Stimulated activated CD8-positive, alpha-beta memory T cell treated with anti-CD3 and anti-CD28 coated beads, Interleukin-7, amount 100 ng/mL, for 24 hours (primary cell): ENCODE measurements around the gene FBXO42.
"Not testable (repeated sequence)": the region's sequence is repeated elsewhere in the genome, so short reads cannot be mapped to it uniquely, and the experiment has no call there.

Experiments
- DNase-seq: peaks from one replicate; pipeline ENCODE4 v3.0.0-alpha.2; 2020; ENCODE audit warnings: low read depth

The FBXO42 gene

DNA sequence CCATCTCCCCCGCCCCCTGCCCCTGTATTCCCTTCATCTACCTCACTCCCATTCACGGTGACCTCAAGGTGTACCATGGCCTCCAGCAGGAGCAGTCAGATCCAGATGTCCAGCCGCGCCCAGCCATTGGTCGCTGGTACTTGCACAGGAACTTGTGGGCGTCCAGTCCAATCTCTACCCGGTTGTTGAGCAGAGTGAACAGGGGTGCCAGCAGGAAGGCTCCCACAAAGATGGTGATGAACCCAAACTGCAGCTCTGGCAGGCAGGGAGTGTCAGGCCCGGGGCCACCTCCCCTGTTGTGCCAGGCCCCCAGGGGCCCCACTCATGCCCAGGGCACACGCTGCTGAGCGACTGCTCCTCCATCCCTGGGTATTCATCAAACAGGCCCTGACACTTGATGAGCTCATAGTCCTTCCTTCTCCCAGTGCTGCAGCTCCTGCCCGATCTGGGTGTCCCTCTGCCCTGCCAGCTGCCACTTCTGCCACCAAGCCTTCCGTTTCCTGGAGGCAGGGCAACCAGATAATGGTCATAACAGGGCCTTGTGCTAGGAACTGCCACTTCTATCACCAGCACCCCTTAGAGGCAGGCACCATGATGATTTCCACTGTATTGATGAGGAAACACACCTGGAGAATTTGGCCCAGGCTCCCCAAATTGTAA, 134.1 kb downstream of the FBXO42 start:
- no peak for DNase-seq

DNA sequence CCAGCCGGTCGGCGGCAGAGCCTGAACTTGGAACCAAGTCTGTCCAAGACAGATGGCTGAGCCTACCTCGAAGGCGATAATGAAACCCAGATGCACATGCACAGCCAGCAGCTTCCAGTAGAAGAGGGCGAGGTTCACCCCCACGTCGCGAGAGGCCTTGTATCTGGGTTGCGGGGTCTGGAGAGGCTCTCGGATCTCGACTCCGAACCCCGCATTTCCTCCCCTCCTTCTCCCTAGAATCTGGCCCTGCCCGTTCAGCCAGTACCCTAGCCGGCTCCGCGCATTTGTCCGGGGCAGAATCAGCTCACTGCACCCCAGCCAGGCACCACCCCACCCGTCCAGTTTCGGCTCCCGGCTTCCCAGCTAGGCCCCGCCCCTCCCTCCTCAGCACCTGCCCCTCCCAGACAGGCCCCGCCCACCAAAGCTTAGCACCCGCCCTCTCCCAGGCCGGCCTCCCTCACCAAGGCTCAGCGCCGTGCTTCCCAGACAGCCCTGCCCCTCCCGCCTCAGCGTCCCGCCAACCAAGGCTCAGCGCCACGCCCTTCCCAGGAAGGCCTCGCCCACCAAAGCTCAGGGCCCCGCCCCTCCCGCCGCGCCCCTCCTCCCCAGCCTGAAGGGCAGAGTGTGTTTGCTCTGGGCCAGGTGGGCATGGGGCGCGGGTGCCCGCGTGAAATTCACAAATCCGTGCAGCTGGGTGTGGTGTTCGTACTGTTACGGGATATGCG, 135.1 kb downstream of the FBXO42 start:
- peak; percentile 81 for DNase-seq

DNA sequence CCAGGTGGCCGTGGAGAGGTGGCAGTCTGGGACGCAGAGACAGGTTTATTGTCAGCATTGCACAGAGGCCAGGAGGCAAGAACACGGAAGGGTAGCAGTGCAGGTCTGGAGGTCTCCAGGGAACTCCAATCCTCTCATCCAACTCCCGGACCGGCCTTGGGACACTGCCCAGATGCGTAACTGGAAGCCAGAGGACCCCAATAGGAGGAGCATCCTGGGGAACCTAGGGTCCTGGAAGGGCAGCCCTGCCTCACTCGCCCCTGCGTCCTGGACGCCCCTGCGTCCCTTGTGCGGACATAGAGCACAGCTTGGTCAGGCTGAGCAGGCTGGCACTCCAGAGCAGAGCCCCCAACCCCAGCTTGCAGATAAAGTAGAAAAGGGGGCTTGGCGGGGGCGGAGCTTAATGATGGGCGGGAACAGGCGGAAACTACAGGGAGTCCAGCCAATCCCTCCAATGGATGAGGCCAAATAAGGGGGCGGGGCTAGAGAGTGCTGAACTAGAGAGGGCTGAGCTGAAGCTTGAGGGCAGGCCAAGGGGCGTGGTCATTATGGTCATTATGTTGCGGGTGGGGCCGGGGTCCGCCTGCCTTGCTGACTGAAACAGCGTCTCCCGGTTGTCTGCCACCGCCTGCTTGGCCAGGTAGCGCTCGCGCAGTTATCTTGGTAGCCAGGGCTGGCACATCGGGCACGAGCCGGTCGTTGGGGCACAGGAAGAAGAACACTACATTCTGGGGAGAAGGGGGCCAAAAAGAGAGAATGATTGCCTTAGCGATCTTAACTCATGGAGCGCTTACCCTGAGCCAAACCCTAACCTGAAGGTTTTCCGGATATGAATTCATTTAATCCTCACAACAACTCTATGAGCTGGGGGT, 136.2 kb downstream of the FBXO42 start:
- no peak for DNase-seq

DNA sequence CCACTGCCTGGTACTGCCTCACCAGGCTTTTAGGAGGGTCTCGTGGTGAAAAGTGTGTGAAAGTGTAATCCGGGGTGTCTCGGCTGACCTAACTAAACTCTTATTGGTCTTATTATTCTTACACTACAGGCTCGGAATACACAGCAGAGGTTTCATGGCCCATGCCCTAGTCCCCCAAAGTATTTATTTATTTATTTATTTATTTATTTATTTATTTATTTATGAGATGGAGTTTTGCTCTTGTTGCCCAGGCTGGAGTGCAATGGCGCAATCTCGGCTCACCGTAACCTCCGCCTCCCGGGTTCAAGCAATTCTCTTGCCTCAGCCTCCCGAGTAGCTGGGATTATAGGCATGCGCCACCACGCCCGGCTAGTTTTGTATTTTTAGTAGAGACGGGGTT, 137.0 kb downstream of the FBXO42 start:
- not testable (repeated sequence) for DNase-seq

DNA sequence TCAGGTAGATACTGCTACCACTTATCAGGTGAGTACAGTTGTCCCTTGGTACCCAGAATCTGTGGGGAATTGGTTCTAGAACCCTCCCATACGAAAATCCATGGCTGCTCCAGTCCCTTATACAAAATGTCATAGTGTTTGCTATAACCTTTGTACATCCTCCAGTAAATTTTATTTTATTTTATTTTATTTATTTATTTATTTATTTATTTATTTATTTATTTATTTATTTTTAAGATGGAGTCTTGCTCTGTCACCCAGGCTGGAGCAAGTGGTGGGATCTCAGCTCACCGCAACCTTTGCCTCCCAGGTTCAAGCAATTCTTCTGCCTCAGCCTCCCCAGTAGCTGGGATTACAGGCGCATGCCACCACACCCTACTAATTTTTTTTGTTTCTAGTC, 138.7 kb downstream of the FBXO42 start:
- DNase-seq = not testable (repeated sequence)

DNA sequence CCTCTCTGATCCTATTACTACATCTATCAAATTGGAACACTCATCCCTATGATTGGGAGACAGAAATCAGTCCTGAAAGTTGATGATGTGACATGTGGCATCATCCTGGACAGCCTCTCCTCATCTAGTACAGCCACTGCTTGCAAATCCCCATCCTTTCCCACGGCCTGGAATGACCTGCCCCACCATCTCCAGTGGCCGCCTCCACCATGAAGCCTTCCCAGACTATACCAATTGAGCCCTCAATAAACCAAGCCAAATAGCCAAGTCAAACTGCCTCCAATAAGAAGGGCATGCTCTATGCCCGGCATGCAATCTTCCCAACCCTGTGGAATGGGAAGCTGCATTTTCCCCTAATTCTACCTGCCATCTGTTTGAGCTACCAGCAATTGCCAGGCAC, 139.3 kb downstream of the FBXO42 start:
- DNase-seq = no peak

DNA sequence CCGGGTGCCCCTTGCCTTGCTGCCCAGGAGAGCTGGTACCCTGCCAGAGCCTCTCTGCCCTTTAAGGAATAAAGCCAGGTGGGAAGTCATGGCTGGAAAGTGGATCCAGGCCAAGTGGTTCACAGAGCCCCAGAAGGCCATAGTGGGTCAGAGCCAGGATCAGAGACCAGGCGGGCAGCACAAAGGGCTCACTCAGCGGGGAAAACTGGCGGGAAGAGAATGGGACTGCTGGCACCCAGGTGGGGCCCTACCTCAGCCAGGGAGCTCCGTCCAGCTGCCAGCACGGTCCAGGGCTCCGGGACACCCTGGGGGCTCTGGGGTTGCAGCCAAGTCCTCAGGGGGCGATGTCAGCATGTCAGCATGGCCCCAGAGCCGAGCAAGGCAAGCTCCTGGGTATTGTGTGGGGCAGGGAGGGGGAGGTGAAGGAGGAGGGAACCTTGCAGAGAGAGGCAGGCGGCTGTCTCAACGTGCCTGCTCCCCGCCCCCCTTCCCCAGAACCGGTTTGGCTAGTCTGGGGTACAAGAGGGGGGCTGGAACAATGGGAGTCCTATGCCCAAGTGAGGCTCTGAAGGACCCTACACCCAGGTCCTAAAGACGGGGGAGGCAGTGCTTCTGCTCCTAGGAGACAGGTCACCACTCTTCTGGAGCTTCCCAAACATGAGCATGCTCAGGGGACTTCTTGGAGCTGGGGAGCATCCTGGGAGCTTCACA, 139.9 kb downstream of the FBXO42 start, which contains the start of gene ARHGEF19:
ARHGEF19 (minus strand) TSS at position 402 of the 711 bp plus-strand sequence. CDS start 3,598 bp downstream, outside the sequence.
- no peak for DNase-seq

DNA sequence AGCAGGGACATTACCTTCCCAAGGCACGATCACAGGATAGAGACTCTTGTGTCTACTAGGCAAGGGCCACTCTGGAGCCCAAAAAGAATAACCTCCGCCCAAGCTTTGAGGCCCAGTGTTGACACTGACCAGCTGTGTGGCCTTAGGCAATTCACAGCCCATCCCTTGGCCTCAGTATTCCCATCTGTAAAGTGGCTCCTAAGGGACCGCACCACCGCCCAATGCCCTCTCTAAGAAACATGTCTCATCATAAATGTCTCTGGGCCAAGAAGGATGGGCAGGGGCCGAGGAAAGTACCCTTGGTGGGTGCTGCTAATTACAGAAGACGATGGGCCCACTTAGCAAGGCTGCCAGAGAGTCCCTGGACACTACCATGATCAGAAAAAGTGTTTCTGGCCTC, 140.5 kb downstream of the FBXO42 start:
- DNase-seq = no peak

DNA sequence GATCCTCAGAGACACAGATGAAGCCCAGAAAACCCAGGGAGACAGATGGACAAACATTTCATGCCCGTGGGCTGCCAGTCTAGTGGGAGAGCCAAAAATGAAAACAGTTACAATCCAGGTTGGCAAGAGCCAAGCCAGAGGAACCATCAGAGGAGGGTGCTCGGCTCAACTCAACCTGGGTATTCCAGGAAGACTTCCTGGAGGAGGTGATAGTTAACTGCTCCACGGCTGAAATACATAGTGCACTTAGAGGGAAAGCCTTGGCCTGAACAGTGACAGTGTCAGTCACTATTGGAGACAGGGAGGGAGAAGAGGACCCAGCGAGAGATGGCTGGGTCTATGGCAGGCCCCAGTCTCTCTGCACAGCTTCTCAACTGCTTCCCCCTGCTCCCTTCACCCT, 141.7 kb downstream of the FBXO42 start:
- DNase-seq = no peak

DNA sequence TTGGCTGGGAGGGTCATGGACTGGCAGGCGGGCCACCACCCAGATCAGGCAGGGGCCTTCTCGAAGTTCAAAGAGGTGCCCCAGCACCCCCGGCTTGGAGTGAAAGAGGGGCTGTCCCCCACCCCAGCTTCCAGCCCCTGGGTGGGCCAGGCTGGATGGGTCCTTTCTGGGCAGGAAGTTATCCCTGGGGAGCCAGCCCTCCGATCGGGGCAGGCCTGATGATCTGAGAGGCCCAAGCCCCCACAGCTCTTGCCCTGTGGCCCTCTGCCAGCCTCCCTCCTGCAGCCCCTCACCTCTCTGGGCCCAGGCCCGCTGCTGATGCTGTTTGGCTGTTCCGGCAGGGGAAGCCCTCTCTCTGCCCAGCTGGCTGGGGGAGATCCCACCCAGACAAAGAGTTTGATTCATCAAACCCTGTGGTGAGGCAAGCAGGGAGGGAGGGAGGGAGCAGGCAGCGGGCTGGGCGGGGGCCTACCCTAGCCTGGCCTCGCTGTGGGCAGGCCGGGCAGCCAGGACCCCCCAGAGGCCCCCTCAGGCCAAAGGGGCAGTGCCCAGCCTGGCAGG, 142.4 kb downstream of the FBXO42 start:
- DNase-seq = no peak

DNA sequence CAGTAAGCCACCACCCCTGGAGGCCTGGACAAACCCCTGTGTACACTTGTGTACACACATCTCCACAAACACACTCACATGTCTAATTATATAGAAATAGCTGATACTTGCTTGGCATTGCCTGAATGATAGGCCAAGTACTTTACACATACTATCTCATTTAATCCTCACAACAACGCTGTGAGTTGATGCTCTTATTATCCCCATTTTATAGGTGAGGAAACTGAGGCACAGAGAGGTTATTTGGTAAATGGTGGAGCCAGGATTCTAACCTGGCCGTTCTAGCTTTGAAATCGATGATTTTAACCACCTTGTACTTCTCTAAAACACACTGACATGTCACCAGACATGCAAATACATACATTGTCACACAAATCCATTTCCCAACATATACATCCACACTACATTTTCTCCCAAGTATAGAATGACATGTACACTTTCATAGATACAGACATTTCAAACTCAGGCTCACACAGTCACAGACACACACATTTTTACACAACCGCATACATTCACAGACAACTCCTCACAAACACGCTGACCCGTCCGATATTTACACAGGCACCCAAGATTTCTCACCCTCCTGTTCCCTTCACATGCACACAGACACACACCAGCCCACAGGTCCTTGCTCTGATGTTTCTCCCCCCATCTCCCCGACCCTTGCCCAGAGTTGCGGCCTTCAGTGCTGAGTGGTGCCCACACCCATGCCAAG, 143.0 kb downstream of the FBXO42 start:
- no peak for DNase-seq

DNA sequence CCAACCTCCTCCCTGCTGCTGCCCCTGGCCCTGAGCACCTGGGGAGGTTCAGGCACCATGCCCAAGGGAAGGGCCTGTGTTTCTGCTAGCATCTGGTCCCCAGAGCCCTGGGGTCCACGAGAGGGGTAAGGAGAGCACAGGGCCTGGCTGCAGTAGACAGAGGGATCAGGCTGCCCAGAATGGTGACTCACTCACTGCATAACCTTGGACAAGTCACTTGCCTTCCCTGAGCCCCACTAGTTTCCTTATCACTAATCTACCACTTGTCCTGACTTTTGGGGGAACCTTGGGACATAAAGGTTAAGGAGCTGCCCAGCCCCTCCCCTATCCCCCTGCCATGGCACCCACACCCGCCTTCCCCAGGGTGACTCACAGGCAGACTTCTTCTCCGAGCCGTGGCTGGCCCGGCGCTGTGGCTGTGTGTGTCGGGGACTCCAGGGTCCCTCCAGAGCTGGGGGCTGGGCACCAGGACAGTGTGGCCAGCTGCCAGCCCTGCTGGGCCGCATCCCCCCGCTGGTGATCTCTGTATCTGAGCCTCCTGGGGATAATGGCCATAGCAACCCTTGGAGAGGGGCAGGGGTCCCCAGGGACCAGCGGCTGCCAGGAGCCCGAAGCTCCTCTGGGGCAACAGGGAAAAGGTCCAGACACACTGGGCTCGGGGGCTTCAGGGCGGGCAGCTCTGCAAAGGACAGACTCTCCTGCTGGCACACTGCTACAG, 143.9 kb downstream of the FBXO42 start:
- DNase-seq = no peak

DNA sequence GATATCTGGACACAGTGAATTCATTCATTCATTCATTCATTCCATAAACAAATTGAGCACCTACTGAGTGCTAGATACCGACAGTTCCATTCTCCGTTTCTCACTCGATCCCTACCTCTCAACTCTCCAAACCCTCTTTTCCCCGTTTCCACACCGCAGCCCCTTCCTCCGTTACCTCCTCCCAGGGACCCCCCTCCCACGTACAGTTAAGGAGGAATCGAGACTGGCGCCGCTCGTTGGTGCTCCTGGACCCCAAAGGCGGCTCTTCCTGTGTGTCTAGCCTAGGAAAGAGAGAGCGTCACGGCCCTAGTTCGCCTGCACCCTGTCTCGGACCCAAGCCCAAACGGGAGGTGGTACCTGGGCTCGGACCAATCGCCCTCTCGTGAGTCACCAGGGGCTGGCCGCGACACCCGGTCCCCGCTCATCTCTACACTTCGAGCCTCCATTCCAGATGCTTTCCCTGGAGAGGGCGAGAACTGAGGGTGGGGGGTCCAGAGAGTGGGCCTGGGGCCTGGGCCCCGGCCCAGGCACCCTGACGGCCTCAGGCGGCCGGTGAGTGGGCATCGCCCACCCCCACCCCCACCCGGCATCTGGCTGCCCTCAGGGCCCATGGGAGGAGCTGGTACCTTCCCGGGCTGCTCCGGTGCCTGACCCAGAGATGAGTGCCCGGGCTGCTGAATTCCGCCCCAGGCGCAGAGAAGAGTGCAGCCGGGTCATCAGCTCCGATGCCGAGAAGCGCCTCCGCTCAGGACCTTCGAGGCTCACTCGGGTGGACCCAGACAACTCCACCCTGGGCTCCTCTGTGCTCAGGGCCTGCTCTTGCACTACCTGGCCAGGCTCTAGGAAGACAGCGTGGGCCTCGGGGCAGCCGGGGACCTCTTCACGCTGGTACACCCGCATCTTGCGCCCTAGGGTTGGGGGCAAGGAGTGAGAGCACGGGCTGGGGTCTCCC, 144.7 kb downstream of the FBXO42 start:
- no peak for DNase-seq

DNA sequence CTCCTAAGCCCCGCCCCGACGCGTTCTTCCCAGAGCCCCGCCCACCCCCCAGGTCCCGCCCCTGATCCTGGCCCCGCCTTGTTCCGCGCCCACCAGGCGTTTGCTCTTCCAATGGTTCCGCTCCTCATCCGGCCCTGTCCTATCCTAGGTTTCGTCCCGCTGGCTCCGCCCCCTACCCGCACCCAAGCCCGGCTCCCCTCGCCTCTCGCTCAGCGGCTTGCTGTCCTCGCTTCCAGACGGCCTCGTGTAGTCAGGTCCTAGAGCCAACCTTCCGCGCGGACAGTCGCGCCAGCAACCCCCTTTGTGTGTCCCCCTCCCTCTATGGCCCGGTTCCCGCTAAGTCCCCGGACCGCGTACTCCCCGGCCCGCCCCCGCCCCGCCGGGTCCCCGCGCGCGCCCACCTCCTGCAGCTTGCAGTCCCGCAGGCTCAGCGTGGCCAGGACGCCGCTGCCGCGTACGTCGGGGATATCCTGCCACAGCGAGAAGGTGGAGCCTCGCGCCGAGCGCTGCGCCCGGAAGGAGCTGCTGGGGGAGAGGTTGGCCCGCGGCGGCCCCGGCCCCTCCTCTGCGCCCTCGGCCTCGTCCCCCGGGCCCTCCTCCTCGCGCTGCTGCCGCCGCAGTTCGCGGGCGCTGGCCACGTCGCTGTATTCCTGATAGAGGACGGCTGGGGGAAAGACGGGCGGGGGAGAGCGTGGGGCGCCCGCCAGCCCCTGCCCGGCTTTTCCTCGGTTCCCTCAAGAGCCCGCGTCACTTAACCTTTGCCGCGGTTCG, 145.5 kb downstream of the FBXO42 start:
- peak; percentile 85 for DNase-seq

DNA sequence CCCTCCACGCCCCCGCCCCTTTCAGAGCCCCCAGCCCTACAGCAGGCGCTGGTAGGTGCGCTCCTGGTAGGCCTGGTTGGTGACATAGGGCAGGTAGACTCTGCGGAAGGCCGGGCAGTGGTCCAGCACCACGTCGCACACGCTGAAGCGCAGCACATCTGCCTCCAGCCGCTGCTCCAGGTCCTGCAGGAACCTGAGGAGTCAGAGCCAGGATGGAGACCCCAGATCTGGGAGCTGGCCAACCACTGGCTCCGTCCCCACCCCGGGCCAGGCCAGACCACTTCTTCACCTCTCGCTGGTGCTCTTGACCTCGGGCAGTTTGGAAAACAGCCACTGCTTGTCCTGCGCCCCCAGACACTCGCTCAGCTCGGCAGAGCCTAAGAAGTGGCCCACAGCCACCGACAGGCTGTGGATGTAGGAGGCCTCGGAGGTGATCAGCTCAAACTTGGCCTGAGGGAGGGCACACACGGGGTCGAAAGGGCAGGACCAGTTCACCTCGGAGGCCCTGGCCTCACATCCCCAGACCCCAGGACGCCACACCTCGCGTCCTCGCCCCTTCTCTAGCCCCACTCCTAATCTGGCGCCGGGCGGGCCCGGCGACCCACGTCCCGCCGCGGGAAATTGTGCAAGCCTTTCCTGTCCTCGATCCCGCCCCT, 146.3 kb downstream of the FBXO42 start:
- DNase-seq = no peak

DNA sequence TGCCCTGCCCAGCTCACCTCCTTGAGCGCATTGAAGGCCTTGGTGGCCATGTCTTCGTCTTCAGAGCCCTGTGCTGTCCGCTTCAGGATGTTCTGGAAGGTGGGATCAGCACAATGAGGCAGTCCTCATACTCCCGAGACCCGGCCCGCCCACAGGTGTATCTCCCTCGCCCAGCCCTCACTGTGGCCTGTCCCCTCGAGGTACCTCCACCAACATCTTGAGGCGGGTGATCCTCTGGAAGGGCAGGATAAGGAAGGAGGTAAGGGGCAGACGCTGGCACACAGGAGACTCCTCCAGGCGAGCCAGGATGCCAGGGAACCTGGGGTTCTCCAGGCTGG, 147.0 kb downstream of the FBXO42 start:
- DNase-seq = no peak

DNA sequence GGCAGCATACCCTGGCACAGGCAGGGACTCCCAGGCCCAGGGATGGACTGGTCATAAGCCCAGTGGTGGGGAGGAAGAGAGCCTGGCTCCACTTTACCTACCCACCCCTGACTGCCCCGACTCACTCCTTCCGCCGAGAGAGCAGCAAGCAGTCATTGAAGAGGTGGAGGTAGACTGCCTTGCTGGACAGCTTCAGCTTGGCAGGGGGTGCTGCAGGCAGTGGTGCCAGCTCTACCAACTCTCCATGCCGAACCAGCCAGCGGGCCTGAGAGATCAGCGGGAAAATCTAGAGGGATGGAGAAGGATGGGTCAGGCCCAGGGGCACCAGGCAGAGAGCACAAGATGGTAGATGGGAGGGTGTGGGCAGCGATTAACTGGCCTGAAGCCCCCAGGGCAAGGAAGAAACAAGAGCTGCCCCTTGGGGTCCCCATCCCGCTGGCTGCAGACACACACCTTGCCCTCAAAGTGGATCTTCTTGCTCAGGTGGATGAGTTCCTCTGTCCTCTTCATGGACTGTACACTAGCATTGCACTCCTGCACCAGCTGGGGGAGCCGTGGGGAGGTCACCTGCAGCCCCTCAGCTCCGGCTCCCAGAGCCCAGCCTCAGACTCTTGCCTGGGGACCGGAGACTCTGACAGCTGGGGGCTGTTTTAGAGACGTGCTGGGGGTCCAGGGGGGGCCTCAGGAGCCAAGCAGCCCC, 147.5 kb downstream of the FBXO42 start:
- DNase-seq = no peak
